Neutrophil (primary cell): ENCODE data around the gene PTGIR.

Source experiments
- H3K27ac ChIP-seq: fragments of 200-600 bp; sonication (generic); 2 replicates; pipeline ENCODE4 v1.5.1; 2016; ENCODE audit warnings: mild to moderate bottlenecking, moderate library complexity
- H3K27me3 ChIP-seq: fragments of 200-600 bp; sonication (generic); 2 replicates; pipeline ENCODE4 v1.6.0; 2016; ENCODE audit warnings: mild to moderate bottlenecking
- H3K36me3 ChIP-seq: fragments of 200-600 bp; sonication (generic); 2 replicates; pipeline ENCODE4 v1.5.1; 2017
- H3K4me1 ChIP-seq, 2 experiments: fragments of 200-600 bp in 1 of 2; sonication (generic) in 1 of 2; 1 replicate in 1 of 2; 2 replicates in 1 of 2; pipeline versions ENCODE4 v1.5.1 to v1.6.1; 2013 to 2016; ENCODE audit warnings: low read depth in 1 of 2, low read length in 1 of 2, mild to moderate bottlenecking in 1 of 2, moderate library complexity in 1 of 2; ENCODE audit not compliant: control insufficient read depth in 1 of 2, insufficient read depth in 1 of 2
- H3K4me3 ChIP-seq, 2 experiments: fragments of 200-600 bp in 1 of 2; sonication (generic) in 1 of 2; 1 replicate in 1 of 2; 2 replicates in 1 of 2; pipeline ENCODE4 v1.5.1; 2013 to 2016; ENCODE audit warnings: low read depth in 1 of 2, low read length in 1 of 2, mild to moderate bottlenecking in 1 of 2, moderate library complexity in 1 of 2
- H3K9me3 ChIP-seq: fragments of 200-600 bp; sonication (generic); 2 replicates; pipeline ENCODE4 v1.5.1; 2016
- CTCF ChIP-seq: fragments of 200-600 bp; sonication (generic); IDR thresholded peaks from 2 replicates; pipeline ENCODE4 v1.5.1; 2016; ENCODE audit warnings: antibody characterized with exemption

PTGIR gene

GRCh38 chr19:46661020-46661731, 36.3 kb upstream of the PTGIR start, which contains the start of gene DACT3:
TSS of gene DACT3 (minus strand) at chr19:46661182. CDS start at chr19:46661064, 118 bp downstream.
- Histone ChIP-seq H3K27ac (peak within 1 kb of the TSS; percentile 62), H3K9me3 (no peaks in the 10 kb centered on the region), H3K36me3 (no peaks in the 10 kb centered on the region), H3K4me3 (peak within 1 kb of the TSS; percentile 41 to 72), H3K4me1 (peaks cover 19 to 31% of the 10 kb centered on the region in 2 experiments), H3K27me3 (peaks cover 77% of the 10 kb centered on the region)
- peak; percentile 50 for TF ChIP-seq CTCF

GRCh38 chr19:46660551-46661019, 35.7 kb upstream of the PTGIR start:
- Histone ChIP-seq H3K9me3 (no peaks in the 10 kb centered on the region), H3K4me3 (peak overlapping the region; percentile 41 to 72), H3K36me3 (no peaks in the 10 kb centered on the region), H3K27ac (peak overlapping the region; percentile 62), H3K4me1 (peaks cover 19 to 31% of the 10 kb centered on the region in 2 experiments), H3K27me3 (peaks cover 82% of the 10 kb centered on the region)
- no peak for TF ChIP-seq CTCF

- H3K27ac ChIP-seq = no peak overlapping the region
- TF ChIP-seq CTCF = no peak
- no peaks in the 10 kb centered on the region for H3K36me3 ChIP-seq
- H3K27me3 ChIP-seq = peaks cover 87% of the 10 kb centered on the region
- H3K4me3 ChIP-seq = peak overlapping the region; percentile 41 to 72
- H3K4me1 ChIP-seq = peaks cover 19 to 31% of the 10 kb centered on the region in 2 experiments
- H3K9me3 ChIP-seq = no peaks in the 10 kb centered on the region
These were observed 35.2 kb upstream of the PTGIR start for GRCh38 chr19:46660008-46660517.

- H3K4me1 ChIP-seq = peaks cover 19 to 31% of the 10 kb centered on the region in 2 experiments
- H3K9me3 ChIP-seq = no peaks in the 10 kb centered on the region
- no peak for TF ChIP-seq CTCF
- H3K27ac ChIP-seq = no peak overlapping the region
- no peak overlapping the region for H3K4me3 ChIP-seq
- H3K27me3 ChIP-seq = peaks cover 91% of the 10 kb centered on the region
- H3K36me3 ChIP-seq = no peaks in the 10 kb centered on the region
These were observed 34.5 kb upstream of the PTGIR start for GRCh38 chr19:46659151-46660007.

GRCh38 chr19:46656541-46656940, 31.7 kb upstream of the PTGIR start:
- Histone ChIP-seq H3K27me3 (peaks cover 92% of the 10 kb centered on the region), H3K4me3 (no peak overlapping the region), H3K27ac (no peak overlapping the region), H3K36me3 (no peaks in the 10 kb centered on the region), H3K4me1 (peaks cover 13 to 22% of the 10 kb centered on the region in 2 experiments), H3K9me3 (no peaks in the 10 kb centered on the region)
- TF ChIP-seq CTCF = no peak
